ENCODE data around the gene BRPF3. TPM values are rescaled to one million over a fixed set of nuclear protein-coding genes. Genes with fewer than 3 reads are reported as not detected.

Gene BRPF3
- total and polyA plus RNA-seq, 4 donors, result 7.5 to 20.0 (median 13.7) TPM

DNA sequence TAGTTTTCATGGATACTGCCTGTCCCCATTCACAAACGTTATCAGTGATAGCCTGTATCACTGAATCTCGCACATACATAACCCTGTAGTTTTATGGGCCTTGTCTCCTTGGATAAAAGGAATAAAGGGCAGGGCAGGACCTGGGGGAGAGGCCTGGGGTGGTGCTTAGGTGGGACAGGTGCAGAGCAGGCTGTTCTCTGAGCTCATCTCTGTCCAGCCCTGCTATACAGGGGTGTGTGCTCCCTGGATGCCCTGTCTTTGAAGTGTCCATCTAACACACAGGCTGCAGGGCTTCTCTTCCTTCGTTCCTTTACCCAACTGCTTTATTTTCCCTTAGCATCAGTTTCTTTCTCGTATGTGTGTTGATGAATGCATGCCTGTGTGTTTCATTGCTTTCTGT lies 26.4 kb downstream of the BRPF3 start:
- Histone ChIP-seq H3K36me3 (ENCODE audit: control insufficient read depth in 4 of 4, insufficient read depth in 3 of 4, low read depth in 1 of 4, low read length in 3 of 4) (peaks cover 10 to 57% (median 50%) of the 10 kb centered on the region in 4 donors), H3K4me3 (ENCODE audit: low read depth in 1 of 3, low read length in 3 of 3) (no peak overlapping the region), H3K4me1 (ENCODE audit: control insufficient read depth in 4 of 4, insufficient read depth in 4 of 4, low read length in 3 of 4) (no peaks in the 10 kb centered on the region), H3K27me3 (ENCODE audit: control insufficient read depth in 4 of 4, insufficient read depth in 4 of 4, low read length in 3 of 4) (no peaks in the 10 kb centered on the region), H3K9ac (ENCODE audit: low read depth in 1 of 2, low read length in 2 of 2) (no peak overlapping the region), H3K27ac (ENCODE audit: low read depth in 1 of 2, low read length in 2 of 2) (no peak overlapping the region), H3K9me3 (ENCODE audit: control insufficient read depth in 4 of 4, low read length in 3 of 4) (no peaks in the 10 kb centered on the region)
- WGBS, result 83% methylated on average over 4 of the region's 4 CpGs
- no peak for DNase-seq (ENCODE audit: low spot score)
- no peak for TF ChIP-seq NR2F2 (IDR thresholded peaks at IDR 0.05)

DNA sequence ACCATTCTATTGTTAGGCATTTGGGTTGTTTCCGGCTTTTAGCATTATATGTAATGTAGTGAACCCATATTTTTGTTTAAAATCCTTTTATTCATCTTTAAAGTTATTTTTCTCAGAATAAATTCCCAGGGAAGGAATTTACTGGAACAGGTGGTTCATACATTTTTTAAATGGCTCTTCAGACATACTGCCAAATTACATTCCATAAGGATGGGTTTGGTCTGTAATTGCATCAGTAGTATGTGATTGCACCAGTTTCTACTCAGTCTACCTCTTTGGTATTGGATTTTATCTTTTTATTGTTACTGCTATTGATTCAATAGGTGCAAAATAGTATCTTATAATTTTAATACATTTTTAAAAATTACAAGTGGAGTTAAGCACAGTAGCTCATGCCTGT lies 27.2 kb downstream of the BRPF3 start:
- DNase-seq (ENCODE audit: low spot score), result no peak
- Histone ChIP-seq H3K9ac (ENCODE audit: low read depth in 1 of 2, low read length in 2 of 2) (no peak overlapping the region), H3K27me3 (ENCODE audit: control insufficient read depth in 4 of 4, insufficient read depth in 4 of 4, low read length in 3 of 4) (no peaks in the 10 kb centered on the region), H3K9me3 (ENCODE audit: control insufficient read depth in 4 of 4, low read length in 3 of 4) (no peaks in the 10 kb centered on the region), H3K4me1 (ENCODE audit: control insufficient read depth in 4 of 4, insufficient read depth in 4 of 4, low read length in 3 of 4) (no peaks in the 10 kb centered on the region), H3K36me3 (ENCODE audit: control insufficient read depth in 4 of 4, insufficient read depth in 3 of 4, low read depth in 1 of 4, low read length in 3 of 4) (peaks cover 13 to 62% (median 48%) of the 10 kb centered on the region in 4 donors), H3K27ac (ENCODE audit: low read depth in 1 of 2, low read length in 2 of 2) (no peak overlapping the region), H3K4me3 (ENCODE audit: low read depth in 1 of 3, low read length in 3 of 3) (no peak overlapping the region)
- no peak for TF ChIP-seq GABPA (IDR thresholded peaks at IDR 0.05 in 1 of 2, conservative IDR thresholded peaks at IDR 0.05 in 1 of 2)
- TF ChIP-seq, protein P1, sequence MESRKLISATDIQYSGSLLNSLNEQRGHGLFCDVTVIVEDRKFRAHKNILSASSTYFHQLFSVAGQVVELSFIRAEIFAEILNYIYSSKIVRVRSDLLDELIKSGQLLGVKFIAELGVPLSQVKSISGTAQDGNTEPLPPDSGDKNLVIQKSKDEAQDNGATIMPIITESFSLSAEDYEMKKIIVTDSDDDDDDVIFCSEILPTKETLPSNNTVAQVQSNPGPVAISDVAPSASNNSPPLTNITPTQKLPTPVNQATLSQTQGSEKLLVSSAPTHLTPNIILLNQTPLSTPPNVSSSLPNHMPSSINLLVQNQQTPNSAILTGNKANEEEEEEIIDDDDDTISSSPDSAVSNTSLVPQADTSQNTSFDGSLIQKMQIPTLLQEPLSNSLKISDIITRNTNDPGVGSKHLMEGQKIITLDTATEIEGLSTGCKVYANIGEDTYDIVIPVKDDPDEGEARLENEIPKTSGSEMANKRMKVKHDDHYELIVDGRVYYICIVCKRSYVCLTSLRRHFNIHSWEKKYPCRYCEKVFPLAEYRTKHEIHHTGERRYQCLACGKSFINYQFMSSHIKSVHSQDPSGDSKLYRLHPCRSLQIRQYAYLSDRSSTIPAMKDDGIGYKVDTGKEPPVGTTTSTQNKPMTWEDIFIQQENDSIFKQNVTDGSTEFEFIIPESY (IDR thresholded peaks at IDR 0.05), result no peak
- TF ChIP-seq, protein P2, sequence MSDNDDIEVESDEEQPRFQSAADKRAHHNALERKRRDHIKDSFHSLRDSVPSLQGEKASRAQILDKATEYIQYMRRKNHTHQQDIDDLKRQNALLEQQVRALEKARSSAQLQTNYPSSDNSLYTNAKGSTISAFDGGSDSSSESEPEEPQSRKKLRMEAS (IDR thresholded peaks at IDR 0.05), result no peak
- WGBS, result 100% methylated on average over 1 of the region's 1 CpG

DNA sequence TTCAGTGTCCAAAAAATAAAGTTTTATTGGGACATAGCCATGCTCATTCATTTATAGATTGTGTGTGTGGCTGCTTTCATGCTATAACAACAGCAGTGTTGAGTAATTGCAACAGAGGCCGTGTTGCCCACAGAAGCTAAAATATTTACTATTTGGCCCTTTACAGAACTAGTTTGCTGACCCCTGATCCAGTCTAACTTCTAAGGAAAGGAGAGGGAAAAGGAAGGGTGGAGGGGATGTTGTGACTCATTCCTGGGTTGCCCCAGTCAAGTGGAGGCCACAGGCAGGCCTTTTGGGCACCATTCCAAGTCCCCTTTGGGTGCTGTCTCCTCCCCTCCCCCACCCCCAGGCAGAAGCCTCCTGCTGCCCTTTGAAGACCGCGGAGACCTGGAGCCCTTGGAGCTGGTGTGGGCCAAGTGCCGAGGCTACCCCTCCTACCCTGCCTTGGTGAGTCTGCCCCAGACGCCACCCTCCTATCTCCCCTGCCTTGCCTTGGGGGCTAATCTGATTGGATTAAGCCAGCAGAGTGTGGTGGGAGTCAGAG lies 28.4 kb downstream of the BRPF3 start:
- Histone ChIP-seq H3K27me3 (ENCODE audit: control insufficient read depth in 4 of 4, insufficient read depth in 4 of 4, low read length in 3 of 4) (no peaks in the 10 kb centered on the region), H3K27ac (ENCODE audit: low read depth in 1 of 2, low read length in 2 of 2) (no peak overlapping the region), H3K9ac (ENCODE audit: low read depth in 1 of 2, low read length in 2 of 2) (no peak overlapping the region), H3K9me3 (ENCODE audit: control insufficient read depth in 4 of 4, low read length in 3 of 4) (no peaks in the 10 kb centered on the region), H3K4me1 (ENCODE audit: control insufficient read depth in 4 of 4, insufficient read depth in 4 of 4, low read length in 3 of 4) (no peaks in the 10 kb centered on the region), H3K4me3 (ENCODE audit: low read depth in 1 of 3, low read length in 3 of 3) (no peak overlapping the region), H3K36me3 (ENCODE audit: control insufficient read depth in 4 of 4, insufficient read depth in 3 of 4, low read depth in 1 of 4, low read length in 3 of 4) (peaks cover 13 to 62% (median 46%) of the 10 kb centered on the region in 4 donors)
- TF ChIP-seq, protein P1 (IDR thresholded peaks at IDR 0.05), result no peak
- TF ChIP-seq FOXA2 (IDR thresholded peaks at IDR 0.05), result no peak
- TF ChIP-seq GABPA (IDR thresholded peaks at IDR 0.05 in 1 of 2, conservative IDR thresholded peaks at IDR 0.05 in 1 of 2), result no peak
- TF ChIP-seq, protein P3, sequence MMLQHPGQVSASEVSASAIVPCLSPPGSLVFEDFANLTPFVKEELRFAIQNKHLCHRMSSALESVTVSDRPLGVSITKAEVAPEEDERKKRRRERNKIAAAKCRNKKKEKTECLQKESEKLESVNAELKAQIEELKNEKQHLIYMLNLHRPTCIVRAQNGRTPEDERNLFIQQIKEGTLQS (IDR thresholded peaks at IDR 0.05), result no peak
- TF ChIP-seq NR2F2 (IDR thresholded peaks at IDR 0.05), result no peak
- no peak for TF ChIP-seq SP1 (IDR thresholded peaks at IDR 0.05)
- no peak for TF ChIP-seq YY1 (IDR thresholded peaks at IDR 0.05)
- no peak for TF ChIP-seq JUND (IDR thresholded peaks at IDR 0.05)
- TF ChIP-seq, protein P4, sequence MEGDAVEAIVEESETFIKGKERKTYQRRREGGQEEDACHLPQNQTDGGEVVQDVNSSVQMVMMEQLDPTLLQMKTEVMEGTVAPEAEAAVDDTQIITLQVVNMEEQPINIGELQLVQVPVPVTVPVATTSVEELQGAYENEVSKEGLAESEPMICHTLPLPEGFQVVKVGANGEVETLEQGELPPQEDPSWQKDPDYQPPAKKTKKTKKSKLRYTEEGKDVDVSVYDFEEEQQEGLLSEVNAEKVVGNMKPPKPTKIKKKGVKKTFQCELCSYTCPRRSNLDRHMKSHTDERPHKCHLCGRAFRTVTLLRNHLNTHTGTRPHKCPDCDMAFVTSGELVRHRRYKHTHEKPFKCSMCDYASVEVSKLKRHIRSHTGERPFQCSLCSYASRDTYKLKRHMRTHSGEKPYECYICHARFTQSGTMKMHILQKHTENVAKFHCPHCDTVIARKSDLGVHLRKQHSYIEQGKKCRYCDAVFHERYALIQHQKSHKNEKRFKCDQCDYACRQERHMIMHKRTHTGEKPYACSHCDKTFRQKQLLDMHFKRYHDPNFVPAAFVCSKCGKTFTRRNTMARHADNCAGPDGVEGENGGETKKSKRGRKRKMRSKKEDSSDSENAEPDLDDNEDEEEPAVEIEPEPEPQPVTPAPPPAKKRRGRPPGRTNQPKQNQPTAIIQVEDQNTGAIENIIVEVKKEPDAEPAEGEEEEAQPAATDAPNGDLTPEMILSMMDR (IDR thresholded peaks at IDR 0.05; ENCODE audit: low read depth, low read length, missing input control), result no peak
- no peak for TF ChIP-seq RXRA (IDR thresholded peaks at IDR 0.05)
- TF ChIP-seq, protein P5, sequence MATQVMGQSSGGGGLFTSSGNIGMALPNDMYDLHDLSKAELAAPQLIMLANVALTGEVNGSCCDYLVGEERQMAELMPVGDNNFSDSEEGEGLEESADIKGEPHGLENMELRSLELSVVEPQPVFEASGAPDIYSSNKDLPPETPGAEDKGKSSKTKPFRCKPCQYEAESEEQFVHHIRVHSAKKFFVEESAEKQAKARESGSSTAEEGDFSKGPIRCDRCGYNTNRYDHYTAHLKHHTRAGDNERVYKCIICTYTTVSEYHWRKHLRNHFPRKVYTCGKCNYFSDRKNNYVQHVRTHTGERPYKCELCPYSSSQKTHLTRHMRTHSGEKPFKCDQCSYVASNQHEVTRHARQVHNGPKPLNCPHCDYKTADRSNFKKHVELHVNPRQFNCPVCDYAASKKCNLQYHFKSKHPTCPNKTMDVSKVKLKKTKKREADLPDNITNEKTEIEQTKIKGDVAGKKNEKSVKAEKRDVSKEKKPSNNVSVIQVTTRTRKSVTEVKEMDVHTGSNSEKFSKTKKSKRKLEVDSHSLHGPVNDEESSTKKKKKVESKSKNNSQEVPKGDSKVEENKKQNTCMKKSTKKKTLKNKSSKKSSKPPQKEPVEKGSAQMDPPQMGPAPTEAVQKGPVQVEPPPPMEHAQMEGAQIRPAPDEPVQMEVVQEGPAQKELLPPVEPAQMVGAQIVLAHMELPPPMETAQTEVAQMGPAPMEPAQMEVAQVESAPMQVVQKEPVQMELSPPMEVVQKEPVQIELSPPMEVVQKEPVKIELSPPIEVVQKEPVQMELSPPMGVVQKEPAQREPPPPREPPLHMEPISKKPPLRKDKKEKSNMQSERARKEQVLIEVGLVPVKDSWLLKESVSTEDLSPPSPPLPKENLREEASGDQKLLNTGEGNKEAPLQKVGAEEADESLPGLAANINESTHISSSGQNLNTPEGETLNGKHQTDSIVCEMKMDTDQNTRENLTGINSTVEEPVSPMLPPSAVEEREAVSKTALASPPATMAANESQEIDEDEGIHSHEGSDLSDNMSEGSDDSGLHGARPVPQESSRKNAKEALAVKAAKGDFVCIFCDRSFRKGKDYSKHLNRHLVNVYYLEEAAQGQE (IDR thresholded peaks at IDR 0.05), result no peak
- no peak for TF ChIP-seq TAF1 (conservative IDR thresholded peaks at IDR 0.05)
- TF ChIP-seq, protein P2 (IDR thresholded peaks at IDR 0.05), result no peak
- TF ChIP-seq FOXA1 (IDR thresholded peaks at IDR 0.05), result no peak
- TF ChIP-seq RAD21 (IDR thresholded peaks at IDR 0.05), result no peak
- TF ChIP-seq HNF4A (conservative IDR thresholded peaks at IDR 0.05), result no peak
- peak; percentile 66 for DNase-seq (ENCODE audit: low spot score)
- WGBS, result 76% methylated on average over 5 of the region's 5 CpGs
